ENCODE measurements around the gene CEP162.
"Not testable (repeated sequence)": the region's sequence is repeated elsewhere in the genome, so short reads cannot be mapped to it uniquely, and the experiment has no call there.

CEP162 gene

DNA sequence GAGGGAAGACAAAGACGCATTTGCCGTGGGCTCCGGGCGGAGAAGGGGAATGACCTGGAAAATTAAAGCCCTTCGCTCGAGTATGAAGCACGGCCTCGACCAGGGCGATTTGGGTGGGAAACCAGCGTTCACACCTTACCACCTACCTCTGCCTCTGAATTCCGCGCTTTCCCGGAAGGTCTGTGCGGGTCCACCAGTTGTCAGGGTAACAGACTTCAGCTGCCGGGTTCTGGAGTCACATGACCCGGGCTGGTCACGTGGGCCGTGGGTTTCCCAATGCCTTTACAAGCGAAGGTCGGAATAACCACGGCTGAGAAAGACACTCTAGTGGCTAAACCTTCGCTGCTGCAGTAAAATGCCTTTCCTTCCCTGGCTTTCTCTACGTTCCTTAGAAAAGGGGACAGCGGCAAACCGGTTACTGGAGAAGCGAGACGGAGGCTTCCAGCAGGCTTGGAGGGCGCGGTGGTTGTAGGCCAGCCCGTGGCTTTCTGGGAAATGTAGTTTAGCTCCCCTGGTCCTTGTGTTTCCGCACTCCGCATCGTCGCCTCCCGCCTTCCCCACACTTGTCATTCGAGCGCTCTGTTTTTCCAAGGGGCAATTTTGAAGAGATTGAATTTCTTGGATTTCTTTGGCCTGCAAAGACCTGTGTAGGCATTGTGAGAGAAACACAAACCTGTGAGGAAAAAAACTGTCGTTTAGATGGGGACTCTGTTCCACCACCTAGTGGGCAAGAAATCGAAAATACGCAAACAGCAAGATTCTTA lies at the start of gene CEP162:
TSS of gene CEP162 (minus strand) at position 210 of the 764 bp plus-strand sequence. CDS start 1,250 bp downstream, outside the sequence.
- peak; percentile 68 for DNase-seq (ENCODE audit: low read depth, low spot score)

DNA sequence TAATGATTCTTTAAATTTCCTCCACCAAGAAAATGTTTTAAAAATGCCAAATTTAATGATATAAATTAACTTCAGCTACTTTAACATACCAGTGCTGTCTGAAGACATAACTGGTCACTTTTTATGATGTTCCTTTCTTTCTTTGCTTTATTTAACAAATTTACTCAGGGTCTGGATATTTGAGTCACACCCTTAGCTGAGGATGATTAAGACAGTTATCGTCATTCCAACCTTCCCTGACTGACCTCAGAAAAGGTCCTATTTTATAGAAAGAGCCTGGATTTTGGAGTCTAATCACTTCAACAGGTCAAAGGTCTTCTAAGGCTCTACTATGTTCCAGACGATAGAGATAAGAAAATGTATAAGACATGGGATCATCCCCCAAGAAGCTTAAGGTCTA lies 47.4 kb upstream of the CEP162 start:
- DNase-seq (ENCODE audit: low read depth, low spot score), result no peak

DNA sequence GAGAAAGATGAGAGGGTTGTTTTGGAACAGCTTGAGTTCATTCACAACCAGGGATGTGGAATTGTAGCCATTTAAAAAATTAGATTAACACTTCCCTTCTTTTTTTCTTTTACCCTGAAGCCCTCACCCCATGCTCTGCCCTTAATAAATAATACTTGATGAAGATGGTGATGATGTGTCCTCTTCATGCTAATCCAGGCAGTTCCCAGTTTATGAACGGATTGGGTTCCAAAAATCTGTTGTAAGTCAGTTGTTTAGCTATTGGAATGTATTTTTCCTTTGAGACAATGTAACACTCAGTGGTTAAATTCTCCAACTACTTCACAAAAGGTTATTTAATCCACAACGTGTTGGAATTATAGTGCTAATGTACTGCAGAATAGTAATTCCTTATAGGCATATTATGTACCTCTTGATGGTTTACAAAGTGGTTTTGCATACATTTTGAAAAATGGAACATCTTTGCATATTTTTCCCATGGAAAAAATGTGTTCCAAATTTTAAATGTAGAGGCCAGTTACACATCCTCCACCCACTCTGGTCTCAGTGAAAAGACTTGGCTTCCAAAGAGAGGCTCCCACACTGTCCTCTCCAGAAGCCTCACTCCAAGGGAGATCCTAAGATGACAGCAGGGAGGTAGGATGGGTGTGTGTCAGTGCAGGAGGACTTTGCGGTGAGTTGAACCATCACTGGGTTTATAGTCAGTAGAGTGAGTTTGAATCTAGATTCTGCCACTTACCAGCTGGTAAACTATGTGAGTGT lies 45.8 kb upstream of the CEP162 start:
- no peak for DNase-seq (ENCODE audit: low read depth, low spot score)

- DNase-seq (ENCODE audit: low read depth, low spot score), result no peak
These were observed 44.9 kb upstream of the CEP162 start for GRCh38 chr6:84272298-84272697.

- DNase-seq (ENCODE audit: low read depth, low spot score), result no peak
These were observed 43.7 kb upstream of the CEP162 start for GRCh38 chr6:84271061-84271716.

GRCh38 chr6:84269947-84270733 lies 42.7 kb upstream of the CEP162 start:
- no peak for DNase-seq (ENCODE audit: low read depth, low spot score)

DNA sequence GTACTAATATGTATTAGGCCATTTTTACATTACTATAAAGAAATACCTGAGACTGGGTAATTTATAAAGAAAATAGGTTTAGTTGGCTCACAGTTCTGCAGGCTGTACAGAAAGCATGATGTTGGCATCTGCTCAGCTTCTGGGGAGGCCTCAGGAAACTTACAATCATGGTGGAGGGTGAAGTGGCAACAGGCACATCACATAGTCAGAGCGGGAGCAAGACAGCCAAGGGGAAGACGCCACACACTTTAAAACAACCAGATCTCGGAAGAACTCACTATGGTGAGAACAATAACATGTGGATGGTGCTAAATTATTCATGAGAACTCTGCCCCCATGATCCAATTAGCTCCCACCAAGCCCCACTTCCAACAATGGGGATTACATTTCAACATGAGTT lies 41.3 kb upstream of the CEP162 start:
- DNase-seq (ENCODE audit: low read depth, low spot score), result no peak

DNA sequence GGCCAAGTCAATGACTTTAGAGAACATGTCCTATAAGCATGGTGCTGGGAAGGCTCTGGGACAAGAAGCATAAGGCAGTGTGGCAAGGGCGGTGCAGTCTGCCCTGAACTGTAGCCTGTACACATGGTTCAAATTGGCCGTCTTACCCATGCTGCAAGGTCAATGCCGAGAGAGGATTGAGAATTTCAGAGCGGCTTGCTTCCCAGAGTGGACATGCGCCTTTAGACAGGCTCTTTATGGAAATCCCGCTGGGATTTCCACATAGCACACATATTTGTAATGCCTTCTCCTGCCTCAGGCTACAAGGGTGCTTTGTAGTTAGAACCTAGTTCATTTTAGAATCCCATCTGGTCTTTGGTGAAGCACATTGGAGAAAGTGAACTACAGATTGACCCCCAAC lies 36.1 kb upstream of the CEP162 start:
- no peak for DNase-seq (ENCODE audit: low read depth, low spot score)

- DNase-seq (ENCODE audit: low read depth, low spot score), result no peak
These were observed 33.5 kb upstream of the CEP162 start for GRCh38 chr6:84260926-84261325.

DNA sequence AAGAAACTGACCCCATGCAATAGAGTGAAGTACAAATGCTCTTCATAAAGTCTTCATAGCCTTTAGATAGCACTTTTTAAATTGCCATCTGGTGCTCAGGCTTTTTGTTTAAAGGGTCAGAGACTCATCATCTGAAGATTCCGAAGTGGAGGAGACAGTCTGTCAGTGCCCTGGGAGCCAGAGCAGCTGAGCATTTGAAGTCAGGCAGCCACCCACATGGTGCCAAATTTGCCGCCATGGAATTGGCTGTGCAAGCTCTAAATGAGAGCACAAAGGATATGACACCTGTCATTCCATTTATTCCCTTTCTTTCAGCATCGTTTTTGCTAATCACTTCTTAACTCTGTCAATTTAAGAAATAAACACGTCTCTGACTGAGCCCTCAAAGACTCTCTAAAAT lies 32.8 kb upstream of the CEP162 start:
- no peak for DNase-seq (ENCODE audit: low read depth, low spot score)

DNA sequence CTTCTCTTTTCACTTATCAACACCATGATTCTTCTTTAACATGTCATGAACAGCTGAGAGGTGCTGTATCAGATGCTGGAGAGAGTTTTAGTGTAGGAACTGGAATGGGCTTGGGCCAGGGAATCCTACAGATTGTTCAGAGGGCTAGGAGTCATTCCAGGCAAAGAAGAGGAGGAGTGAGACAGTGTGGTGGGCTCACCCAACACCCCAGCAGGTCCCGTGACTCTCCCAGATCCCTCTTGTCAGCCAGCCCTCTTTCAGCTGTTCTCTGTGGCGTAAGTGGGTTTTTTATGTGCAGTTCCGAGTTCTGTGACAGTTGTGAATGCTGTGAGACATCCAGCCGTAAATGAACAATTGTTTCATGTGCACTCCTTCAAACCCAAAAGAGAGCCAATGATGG lies 31.4 kb upstream of the CEP162 start:
- DNase-seq (ENCODE audit: low read depth, low spot score), result no peak

GRCh38 chr6:84258268-84258667 lies 30.8 kb upstream of the CEP162 start:
- no peak for DNase-seq (ENCODE audit: low read depth, low spot score)

- no peak for DNase-seq (ENCODE audit: low read depth, low spot score)
These were observed 28.2 kb upstream of the CEP162 start for GRCh38 chr6:84255641-84256040.

GRCh38 chr6:84253380-84253779 lies 25.9 kb upstream of the CEP162 start:
- DNase-seq (ENCODE audit: low read depth, low spot score), result no peak

GRCh38 chr6:84251891-84252539 lies 24.6 kb upstream of the CEP162 start:
- DNase-seq (ENCODE audit: low read depth, low spot score), result no peak

DNA sequence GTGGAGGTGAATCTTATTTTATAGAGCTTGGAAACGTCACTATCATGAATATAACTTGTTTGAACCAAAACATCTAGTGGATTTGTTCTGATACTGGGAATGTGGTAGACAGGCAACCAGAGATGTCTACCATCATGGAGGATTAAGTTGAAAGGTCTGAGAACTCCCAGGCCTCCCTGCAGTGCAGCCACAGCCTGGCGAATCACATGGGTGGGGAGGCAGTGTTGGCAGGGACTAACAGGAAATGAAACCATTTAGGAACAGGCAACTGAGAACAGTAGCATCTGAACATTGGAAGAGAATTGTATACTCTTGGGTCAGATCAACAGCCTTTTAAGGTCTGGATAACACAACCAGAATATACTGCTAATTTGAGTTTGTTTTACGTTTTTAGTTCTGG lies 22.3 kb upstream of the CEP162 start:
- no peak for DNase-seq (ENCODE audit: low read depth, low spot score)

- not testable (repeated sequence) for DNase-seq (ENCODE audit: low read depth, low spot score)
These were observed 17.1 kb upstream of the CEP162 start for GRCh38 chr6:84244416-84245081.

DNA sequence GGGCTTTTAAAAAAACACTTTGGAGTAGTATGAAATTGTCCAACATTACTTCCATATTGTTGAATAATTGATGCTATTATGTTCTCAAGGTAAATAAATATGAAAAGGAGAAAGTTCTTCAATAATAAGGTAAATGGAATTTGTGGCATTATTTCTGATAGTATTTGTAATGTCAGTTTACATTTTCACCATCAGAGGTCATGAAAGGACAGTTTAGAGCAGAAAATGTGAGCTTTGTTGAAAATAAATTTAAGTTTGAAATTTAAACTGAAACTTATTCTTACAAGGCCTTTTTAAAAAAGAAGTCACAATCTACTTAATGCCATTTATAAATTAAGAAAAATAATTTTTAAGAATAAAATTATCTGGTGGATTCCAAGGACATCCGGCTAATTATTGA lies 15.8 kb upstream of the CEP162 start:
- DNase-seq (ENCODE audit: low read depth, low spot score), result no peak

- no peak for DNase-seq (ENCODE audit: low read depth, low spot score)
These were observed 14.8 kb upstream of the CEP162 start for GRCh38 chr6:84242265-84242664.

GRCh38 chr6:84228198-84228543 lies 728 bp upstream of the CEP162 start:
- no peak for DNase-seq (ENCODE audit: low read depth, low spot score)

GRCh38 chr6:84227044-84227433 lies 404 bp downstream of the CEP162 start:
- no peak for DNase-seq (ENCODE audit: low read depth, low spot score)

Measured in activated naive CD8-positive, alpha-beta T cell treated with anti-CD3 and anti-CD28 coated beads, Interleukin-2, amount 50 U/mL, for 16 hours (primary cell).